Esophagus squamous epithelium (tissue), 4 donors: ENCODE data around the gene DENND1A.

Experiments used
- POLR2A ChIP-seq, 4 donors: fragments of 450-650 bp; IDR thresholded peaks; one replicate each; pipeline ENCODE4 v1.6.1; 2017; ENCODE audit warnings: antibody characterized with exemption in 4 of 4, mild to moderate bottlenecking in 4 of 4, moderate library complexity in 3 of 4
- TF ChIP-seq, protein P1 (sequence below), 6 experiments: fragments of 450-650 bp in 4 of 6; fragments of 200-600 bp in 2 of 6; sonication (generic) in 2 of 6; IDR thresholded peaks; one replicate each; pipeline ENCODE4 v1.5.1; 2016 to 2019; ENCODE audit warnings: antibody characterized with exemption in 6 of 6, mild to moderate bottlenecking in 4 of 6, moderate library complexity in 4 of 6

DNA sequence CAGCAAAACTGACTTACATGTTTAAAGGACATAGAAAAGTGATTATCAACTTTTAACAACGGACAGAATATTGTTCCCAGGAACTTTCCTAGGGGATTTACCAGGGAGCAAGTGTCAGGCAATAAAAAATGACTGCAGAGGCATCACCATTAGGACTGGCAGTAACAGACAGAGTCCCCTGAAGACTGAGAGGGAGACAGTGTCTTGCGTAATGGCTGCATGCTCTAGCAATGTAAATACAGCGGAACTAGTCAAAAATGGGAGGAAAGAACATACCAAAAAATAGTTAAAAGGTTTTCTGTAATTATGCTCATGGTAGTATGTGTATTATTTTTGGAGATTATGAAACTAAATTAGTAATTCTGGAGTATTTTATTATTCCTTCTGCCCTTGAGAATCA lies 392.1 kb downstream of the DENND1A start:
- TF ChIP-seq, protein P1, sequence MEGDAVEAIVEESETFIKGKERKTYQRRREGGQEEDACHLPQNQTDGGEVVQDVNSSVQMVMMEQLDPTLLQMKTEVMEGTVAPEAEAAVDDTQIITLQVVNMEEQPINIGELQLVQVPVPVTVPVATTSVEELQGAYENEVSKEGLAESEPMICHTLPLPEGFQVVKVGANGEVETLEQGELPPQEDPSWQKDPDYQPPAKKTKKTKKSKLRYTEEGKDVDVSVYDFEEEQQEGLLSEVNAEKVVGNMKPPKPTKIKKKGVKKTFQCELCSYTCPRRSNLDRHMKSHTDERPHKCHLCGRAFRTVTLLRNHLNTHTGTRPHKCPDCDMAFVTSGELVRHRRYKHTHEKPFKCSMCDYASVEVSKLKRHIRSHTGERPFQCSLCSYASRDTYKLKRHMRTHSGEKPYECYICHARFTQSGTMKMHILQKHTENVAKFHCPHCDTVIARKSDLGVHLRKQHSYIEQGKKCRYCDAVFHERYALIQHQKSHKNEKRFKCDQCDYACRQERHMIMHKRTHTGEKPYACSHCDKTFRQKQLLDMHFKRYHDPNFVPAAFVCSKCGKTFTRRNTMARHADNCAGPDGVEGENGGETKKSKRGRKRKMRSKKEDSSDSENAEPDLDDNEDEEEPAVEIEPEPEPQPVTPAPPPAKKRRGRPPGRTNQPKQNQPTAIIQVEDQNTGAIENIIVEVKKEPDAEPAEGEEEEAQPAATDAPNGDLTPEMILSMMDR (IDR thresholded peaks at IDR 0.05): no peak
- TF ChIP-seq POLR2A (IDR thresholded peaks at IDR 0.05): no peak
